GM19372 (cell line): ENCODE data around the gene SASH1.
A peak's percentile ranks its signal among the peaks of the same experiment; 100 is the strongest.

ENCODE experiments used
- ATAC-seq: cut with Tn5 transposase; IDR thresholded peaks from one replicate; pipeline ENCODE4 v1.9.1; 2021; ENCODE audit warnings: mild to moderate bottlenecking, low read depth, moderate library complexity; ENCODE audit not compliant: unreplicated experiment

Gene SASH1

DNA sequence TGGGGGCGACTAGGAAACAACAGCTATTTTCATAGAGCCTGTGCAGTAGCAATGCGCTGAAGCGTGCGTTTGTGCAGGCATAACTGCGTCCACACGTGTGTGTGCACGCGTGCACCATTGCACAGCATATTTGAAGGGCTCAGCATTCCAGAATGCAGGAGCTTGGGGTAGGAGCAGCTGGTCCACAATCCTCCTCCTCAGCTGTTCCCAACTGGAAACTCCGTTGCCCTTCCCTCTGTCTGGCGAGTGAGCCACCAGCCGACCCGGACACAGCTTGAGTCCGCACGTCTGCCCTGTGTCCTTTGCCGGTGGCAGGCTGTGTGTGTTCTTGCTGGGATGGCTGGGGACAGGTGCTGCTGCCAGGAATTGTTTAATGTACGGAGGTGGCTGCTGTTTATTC, 110.2 kb downstream of the SASH1 start:
- ATAC-seq, result no peak

DNA sequence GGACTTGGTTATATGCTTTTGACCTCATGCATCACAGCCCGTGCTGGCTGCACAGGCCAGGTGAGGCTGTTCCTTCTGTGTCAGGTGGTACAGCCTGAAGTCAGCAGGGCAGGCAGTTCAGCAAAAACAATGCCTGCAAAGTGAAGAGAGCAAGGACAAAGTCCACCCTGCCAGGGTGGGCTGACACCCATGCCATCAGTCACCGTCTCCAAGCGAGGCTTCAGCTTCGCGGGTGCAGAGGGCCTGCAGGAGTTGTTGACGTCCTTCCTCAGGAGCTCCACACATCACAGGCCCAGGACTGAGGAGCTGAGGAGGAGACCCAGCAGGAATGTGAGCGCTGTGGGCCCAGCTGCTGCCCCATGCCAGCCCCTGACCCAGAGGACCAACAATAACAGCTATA, 111.3 kb downstream of the SASH1 start:
- ATAC-seq, result no peak

DNA sequence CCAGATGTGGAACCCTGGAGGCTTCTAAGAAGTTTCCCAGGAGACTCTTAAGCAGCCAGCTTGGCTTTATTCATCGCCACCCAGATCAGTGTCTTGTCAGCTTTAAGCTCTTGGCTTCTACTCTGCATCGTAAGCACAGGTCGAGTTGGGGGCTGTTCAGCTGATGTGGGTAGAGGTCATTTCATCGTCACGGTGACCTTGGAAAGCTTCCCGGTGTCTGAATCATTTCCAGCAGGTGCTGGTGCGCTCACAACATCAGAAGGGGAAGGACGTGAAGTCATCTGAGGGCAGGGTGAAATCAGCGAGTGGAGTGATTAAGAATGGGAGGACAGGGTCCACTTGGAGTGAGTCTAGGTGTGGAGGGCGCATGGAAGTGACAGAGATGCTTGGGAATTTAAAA, 112.6 kb downstream of the SASH1 start:
- ATAC-seq, result no peak

DNA sequence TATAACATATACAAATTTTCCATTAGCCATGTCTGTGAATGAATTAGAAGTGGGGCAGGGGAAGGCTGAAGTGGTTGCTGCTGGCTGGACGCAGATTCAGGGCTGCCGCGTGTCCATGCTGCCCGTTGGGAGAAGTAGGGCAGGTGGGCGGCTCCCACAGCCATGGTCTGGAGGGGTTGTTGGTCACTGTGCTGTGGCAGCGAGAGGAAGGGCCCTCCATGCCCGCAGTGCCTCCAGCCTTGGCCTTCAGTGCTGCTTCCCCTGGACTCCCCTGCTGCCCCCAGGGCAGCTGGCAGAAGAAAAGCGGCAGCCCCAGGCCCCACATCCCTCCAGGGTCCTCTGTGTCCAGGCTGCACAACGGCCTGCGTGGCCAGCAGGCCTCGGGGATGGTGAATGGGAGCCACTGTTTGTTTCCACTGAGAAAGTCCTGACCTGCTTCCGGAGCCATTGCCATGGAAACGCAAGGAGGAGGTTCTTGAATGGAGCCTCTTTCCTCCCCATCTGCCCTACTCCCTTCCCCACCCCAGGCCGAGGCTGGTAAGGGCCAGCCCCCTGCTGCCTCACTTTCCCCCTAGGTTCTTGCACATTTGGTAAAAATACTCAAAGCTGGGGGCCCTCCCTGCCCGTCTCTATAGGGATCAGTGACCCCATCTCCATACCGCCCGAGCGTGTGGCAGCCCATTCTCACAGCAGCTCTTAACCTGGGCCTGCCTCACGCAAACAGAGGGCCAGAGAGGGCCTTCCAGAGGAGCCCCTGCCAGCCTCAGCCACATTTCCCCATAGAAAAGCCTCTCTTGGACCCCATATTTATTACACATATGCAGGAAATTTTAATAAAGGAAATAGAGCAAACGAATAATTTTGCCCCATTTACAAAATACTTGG, 113.3 kb downstream of the SASH1 start:
- ATAC-seq, result no peak

DNA sequence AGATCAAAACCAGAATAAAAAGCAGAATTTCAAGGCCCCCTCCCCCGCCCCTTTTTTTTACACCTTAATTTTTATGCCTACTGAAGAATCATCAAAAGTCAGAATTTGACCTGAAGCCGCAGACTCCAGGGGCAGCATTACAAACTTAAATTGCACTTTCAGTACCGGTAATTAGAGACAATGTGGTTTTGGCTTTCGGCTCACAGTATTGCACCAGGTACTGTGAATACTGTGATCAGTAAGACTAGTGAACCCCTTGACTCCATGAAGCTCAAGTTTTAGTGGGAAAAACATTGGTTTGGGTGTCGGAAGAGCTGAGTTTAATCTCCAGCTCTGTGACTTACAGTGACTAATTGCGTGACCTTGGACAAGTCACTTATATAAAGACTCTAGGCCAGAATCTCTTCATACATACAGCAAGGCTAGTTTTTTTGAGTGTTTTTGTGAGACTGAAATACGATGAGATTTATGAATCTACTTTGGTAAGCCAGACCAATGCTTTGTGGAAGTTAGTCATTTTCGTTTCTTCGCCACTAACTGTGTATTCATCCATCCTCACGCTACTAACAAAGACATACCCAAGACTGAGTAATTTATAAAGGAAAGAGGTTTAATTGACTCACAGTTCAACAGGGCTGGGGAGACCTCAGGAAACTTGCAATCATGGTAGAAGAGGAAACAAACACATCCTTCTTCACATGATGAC, 114.7 kb downstream of the SASH1 start:
- ATAC-seq, result no peak

DNA sequence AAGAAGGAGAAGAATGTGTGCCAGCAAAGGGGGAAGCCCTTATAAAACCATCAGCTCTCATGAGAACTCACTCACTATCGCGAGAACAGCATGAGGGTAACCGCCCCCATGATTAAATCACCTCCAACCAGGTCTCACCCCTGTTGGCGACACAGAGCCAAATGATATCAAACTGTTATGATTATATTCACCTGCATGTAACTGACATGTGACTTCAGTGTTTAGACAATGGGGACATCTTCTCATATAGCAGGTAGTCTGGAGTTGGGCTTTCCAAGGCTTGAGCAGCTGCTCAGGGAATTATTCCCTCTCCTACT, 115.2 kb downstream of the SASH1 start:
- ATAC-seq, result no peak

DNA sequence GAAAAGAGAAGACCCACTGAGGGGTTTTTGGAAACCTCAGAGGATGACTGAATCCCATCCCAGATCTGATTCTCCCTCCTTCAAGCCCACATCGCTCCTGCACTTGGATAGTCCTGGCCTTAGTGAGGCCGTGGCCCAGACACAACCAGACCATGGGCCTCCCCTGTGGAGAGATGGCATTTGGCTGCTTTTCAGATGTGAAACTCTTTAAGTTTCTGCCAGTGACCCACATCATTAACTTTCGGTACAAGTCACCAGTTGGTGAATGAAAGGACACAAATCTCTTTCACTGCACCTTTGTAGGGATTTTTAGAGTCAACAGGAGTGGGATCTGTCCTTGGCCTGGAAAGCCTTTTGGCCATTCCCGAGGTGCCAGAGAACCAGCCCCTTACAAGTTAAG, 116.6 kb downstream of the SASH1 start:
- ATAC-seq, result no peak

DNA sequence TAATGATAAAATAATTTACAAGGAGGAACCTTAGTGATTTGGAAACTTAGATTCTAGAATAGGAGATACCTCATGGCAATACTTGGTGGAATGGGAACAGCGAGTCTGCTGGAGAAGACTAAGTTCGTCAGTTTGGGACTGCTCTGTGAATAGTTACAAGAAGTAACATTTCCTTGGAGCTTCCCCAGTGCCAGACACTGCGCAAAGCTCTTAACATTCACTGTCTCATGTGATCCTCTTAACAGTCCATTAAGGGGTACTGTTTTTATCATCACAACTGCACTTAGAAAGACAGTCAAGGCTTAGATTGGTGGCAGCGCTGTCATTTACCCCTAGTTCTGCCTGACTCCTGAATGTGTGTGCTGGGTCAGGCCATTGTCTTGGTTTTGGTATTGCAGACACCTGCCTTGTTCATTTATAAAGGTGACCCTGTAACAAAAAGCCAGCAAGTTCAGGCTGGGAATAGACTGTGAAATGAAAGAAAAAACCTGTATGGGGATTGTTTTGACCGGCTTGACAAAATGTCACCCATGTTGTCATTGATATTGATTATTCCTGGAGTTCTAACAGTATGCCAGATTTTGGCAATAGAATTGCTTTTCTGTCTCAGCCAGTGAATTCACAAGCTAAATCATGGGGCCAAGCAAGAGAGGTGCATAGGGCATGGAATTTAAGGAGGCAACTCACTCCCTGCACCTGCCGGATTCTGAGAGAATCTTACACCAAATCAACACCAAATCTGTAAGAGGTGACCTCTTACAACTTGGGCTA, 118.4 kb downstream of the SASH1 start:
- no peak for ATAC-seq

DNA sequence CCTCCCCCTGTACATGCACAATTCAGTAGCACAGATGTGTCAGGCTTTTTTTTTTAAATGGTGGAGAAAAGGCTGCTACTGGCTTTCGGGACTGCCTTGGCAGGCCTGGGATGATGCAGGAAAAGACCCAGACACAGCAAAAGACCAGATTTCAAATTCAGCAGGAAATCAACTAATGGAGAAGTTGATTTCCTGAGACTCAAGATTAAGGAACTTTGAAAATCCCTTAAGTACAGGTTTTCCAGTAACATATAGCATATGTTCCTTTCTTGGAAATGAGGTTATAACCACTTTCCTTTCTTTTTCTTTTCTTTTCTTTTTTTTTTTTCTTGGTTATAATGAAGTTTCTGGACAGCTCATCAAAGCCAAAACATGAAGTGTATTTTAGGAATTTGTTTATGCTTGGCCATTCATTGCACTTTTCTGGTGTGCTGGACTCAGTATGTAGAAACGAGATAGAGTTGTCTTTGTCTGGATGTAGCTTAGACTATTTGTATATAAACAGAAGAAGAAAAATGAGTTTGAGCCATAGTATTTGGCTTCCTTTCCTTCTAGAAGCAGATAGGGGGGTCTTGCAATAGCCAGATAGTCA, 119.4 kb downstream of the SASH1 start:
- no peak for ATAC-seq

DNA sequence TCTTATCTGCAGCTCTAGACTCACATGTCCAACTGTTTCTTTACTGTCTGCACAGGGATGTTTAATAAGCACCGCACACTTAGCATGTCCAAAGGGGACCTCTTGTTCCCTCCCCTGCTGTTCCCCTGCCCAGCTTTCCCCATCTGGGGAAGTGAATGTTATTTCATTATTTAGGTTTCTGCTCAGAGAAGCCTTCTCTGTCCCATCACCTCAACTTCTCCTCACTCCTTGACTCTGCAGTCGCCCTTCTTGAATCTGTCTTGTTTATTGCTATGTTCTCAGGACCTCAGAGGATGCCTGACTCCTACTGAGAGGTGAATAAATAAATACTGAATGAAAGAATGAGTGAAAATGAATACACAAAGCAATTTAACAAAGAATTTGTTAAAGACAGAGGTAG, 121.0 kb downstream of the SASH1 start:
- no peak for ATAC-seq

DNA sequence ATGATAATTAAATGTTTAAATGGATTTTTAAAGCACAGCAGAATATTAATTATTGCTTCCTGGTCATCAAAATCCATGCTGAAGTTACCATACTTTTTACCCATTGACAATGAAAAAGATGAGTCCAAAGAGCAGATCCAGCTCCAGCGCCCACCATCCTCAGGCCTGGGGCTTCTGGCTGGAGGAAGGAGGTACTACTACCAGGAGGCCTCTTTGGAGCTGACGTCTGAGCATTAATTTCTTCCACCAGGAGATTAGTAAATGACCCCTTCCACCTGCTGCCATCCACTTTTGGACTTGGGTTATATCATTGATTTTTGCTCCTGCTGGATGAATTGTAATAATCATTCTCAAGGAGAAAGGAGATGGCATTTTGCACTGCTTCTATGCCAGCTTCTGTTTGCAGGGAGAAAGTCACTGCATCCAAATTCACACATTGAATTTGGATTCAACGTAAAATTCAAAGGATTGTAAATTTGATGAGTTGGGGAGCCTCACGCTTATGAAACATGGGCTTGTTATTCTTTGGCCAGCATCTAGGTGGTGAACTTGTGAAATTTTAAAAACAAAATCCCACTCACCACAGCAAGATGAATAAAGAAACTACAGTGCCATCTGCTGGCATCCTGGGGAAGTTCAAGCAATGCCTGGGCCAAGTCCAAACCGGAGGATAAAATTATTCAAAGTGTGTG, 121.8 kb downstream of the SASH1 start:
- ATAC-seq, result peak; percentile 72

DNA sequence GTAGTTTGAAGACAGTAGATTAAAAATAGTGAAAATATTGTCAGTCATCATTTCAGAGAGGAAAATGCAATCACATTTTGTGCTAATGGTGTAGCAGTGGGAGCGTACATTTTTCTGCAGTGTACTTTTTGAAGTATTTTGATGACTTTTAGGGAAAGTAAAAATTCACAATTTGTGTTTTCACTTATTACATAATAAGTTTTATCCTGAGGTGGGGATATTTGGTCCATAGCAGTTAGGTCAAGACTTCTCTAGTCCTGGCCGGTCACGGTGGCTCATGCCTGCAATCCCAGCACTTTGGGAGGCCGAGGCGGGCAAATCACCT, 122.3 kb downstream of the SASH1 start:
- ATAC-seq, result no peak

DNA sequence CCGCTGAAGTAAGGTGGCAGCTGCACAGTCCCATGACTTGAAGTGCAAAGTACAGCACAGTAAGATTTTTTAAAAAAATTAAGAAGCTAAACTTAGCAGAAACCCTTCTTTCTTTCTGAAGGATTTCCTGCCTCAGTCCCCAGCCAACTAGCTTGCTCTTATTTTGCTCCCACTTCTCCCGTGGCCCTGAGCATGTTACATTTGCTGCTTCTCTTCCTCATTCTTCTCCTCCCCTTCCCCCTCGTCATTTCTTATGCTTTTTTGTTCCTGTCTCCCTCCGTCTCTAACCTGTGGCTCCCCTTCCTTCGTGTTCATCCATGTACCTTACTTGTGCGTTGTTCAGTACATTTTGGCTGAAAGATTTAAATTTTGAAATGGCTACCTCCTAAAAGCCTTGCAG, 123.0 kb downstream of the SASH1 start:
- ATAC-seq, result no peak

DNA sequence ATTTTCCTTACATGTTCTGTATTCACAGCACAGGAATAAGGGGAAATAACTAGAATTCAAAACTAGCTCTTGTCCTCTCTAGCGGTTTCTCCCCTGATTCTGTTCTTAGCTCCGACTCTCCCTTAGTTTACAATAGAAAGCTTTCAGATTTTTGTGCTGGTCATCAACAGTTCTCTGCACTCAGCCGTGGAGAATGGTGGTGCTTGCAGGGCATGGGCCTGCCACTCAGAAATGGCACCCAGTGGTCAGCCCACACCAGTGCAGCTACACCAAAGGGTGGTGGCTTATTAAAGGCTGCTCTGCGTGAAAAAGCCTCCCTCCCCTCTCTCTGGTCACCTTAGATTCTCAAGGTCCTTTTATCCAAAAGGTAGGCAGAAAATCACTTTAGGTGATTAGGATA, 123.5 kb downstream of the SASH1 start:
- no peak for ATAC-seq

DNA sequence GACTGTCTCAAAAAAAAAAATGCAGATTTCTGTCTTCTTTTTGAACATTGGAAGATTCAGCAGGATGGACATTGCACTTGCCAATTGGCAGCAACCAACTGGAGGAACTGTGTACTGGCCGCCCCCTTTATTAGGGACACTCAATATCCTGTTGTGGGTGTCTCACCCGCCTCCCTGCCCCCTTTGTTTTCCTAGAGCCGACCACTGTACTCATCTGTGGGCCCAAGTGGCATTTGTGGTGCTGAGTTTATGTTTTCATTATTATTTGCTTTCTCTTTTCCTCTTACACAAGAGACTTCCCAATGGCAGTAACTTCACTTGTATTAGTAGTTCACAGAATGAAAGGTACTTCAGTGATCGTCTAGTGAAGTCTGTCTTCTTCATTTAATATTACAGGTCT, 125.3 kb downstream of the SASH1 start:
- ATAC-seq, result no peak

DNA sequence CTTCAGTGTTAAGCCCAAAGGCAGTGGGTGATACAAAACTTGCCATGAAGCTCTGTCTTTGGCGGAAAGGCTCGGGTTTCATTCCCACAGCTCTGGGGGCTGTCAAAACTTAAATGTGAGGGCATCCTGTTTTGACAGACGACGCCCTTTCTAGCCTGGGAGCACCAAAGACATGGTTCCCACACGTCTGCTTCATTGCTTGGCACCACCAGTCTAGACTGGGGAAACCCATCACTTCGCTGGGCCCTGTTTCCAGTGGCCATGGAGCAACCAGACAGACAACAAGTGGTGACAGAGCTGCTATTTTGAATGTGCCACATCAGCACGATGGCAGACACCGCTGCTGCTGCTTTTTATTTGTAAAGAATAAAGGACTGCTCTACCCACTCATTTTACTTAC, 127.5 kb downstream of the SASH1 start:
- ATAC-seq, result no peak

DNA sequence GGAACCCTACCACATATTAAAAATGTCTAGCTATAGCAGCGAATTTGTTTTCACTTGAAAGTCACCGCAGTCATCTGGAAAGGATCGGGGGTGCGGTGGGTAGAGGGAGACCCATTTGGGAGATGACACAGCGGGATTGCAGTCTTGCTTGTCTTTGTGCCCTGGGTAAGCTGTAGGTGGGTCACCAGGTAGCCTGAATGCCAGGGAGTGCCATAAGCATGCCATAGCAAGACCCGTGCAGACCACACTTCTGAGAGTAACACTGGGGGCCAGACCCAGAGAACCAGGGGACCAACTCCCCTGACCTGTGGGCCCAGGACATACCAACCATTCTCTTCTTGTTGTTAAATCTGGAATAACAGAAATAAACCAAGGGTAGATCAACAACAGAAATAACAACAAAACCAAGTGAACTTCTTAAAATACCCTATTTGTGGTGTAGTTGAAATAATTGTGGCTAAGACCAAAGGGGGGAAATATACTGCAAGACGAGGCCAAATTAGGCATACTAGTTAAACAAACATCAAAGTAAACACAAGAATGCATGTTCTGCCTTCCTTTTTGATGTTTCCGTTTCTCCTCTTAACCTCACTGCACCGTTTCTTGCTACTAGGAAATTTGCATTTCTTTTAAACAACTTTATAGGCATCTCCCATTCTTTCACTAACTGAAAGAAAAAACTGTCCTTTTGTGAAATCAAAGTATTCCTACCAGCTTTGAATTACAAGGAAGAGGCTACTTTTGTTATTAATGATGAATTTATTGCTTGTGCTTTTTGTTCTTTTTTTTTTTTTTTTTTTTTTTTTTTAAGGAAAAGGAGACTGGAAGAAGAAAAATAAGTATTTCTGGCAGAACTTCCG, 128.2 kb downstream of the SASH1 start:
- ATAC-seq, result no peak

DNA sequence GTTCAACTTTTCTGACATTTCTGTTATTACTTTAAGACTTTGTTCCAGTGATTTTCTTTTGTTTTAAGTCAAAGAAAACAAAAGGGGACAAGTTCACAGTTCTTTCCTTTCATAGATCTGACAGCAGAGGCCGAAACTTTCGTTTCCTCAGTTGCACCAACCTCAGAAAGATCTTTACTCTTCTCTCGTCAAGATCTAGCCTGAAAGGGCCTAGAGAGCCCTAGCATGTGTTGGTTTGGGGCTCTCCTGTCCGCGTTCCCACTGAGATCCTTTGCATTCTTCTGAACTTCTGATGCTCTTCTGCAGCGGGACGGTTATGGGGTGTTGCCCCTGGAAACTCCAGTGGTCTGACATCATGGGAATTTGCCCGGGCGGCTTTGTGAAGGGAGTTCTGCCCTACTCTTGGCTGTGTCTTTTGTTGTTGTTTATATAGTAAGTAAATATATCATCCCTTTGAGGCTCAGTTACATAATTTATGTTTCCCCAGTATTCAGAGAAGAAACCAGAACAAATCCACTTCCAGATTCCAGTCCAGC, 129.1 kb downstream of the SASH1 start:
- ATAC-seq, result no peak
